ENCODE data around the gene SRSF7.
A peak's percentile ranks its signal among the peaks of the same experiment; 100 is the strongest.
"Not testable (repeated sequence)": the region's sequence is repeated elsewhere in the genome, so short reads cannot be mapped to it uniquely, and the experiment has no call there.

SRSF7 gene

GRCh38 chr2:38720613-38721241 is 30.4 kb downstream of the SRSF7 start:
- no peak for TF ChIP-seq POLR2A (IDR thresholded peaks at IDR 0.05; ENCODE audit: extremely low read depth, insufficient read length)
- TF ChIP-seq MAX (IDR thresholded peaks at IDR 0.05; ENCODE audit: low read depth, low read length), result no peak
- no peak for TF ChIP-seq MYC (IDR thresholded peaks at IDR 0.05; ENCODE audit: low read depth, low read length)
- TF ChIP-seq CTCF (IDR thresholded peaks at IDR 0.05; ENCODE audit: low read depth, low read length), result no peak
- DNase-seq (ENCODE audit: low read depth), result peak; percentile 24
- no peak overlapping the region for H3K4me3 ChIP-seq (ENCODE audit: low read depth, low read length)

GRCh38 chr2:38719706-38720105 is 31.5 kb downstream of the SRSF7 start:
- no peak for DNase-seq (ENCODE audit: low read depth)
- no peak for TF ChIP-seq POLR2A (IDR thresholded peaks at IDR 0.05; ENCODE audit: extremely low read depth, insufficient read length)
- no peak for TF ChIP-seq CTCF (IDR thresholded peaks at IDR 0.05; ENCODE audit: low read depth, low read length)
- TF ChIP-seq MYC (IDR thresholded peaks at IDR 0.05; ENCODE audit: low read depth, low read length), result no peak
- TF ChIP-seq MAX (IDR thresholded peaks at IDR 0.05; ENCODE audit: low read depth, low read length), result no peak
- H3K4me3 ChIP-seq (ENCODE audit: low read depth, low read length), result no peak overlapping the region

- H3K4me3 ChIP-seq (ENCODE audit: low read depth, low read length), result no peak overlapping the region
- no peak for DNase-seq (ENCODE audit: low read depth)
- no peak for TF ChIP-seq CTCF (IDR thresholded peaks at IDR 0.05; ENCODE audit: low read depth, low read length)
- TF ChIP-seq MYC (IDR thresholded peaks at IDR 0.05; ENCODE audit: low read depth, low read length), result no peak
- TF ChIP-seq POLR2A (IDR thresholded peaks at IDR 0.05; ENCODE audit: extremely low read depth, insufficient read length), result no peak
- no peak for TF ChIP-seq MAX (IDR thresholded peaks at IDR 0.05; ENCODE audit: low read depth, low read length)
Observed at GRCh38 chr2:38718601-38719000, 32.6 kb downstream of the SRSF7 start.

- TF ChIP-seq MYC (IDR thresholded peaks at IDR 0.05; ENCODE audit: low read depth, low read length) (no peak), MAX (IDR thresholded peaks at IDR 0.05; ENCODE audit: low read depth, low read length) (no peak), CTCF (IDR thresholded peaks at IDR 0.05; ENCODE audit: low read depth, low read length) (no peak), POLR2A (IDR thresholded peaks at IDR 0.05; ENCODE audit: extremely low read depth, insufficient read length) (no peak)
- DNase-seq (ENCODE audit: low read depth), result peak; percentile 53
- H3K4me3 ChIP-seq (ENCODE audit: low read depth, low read length), result no peak overlapping the region
Observed at GRCh38 chr2:38716185-38716584, 35.0 kb downstream of the SRSF7 start.

- H3K4me3 ChIP-seq (ENCODE audit: low read depth, low read length); DNase-seq (ENCODE audit: low read depth): not testable (repeated sequence)
Observed at GRCh38 chr2:38714941-38715340, 36.2 kb downstream of the SRSF7 start.

GRCh38 chr2:38713338-38713737 is 37.8 kb downstream of the SRSF7 start:
- DNase-seq (ENCODE audit: low read depth), result no peak
- no peak overlapping the region for H3K4me3 ChIP-seq (ENCODE audit: low read depth, low read length)
- TF ChIP-seq MYC (IDR thresholded peaks at IDR 0.05; ENCODE audit: low read depth, low read length), result no peak
- no peak for TF ChIP-seq POLR2A (IDR thresholded peaks at IDR 0.05; ENCODE audit: extremely low read depth, insufficient read length)
- no peak for TF ChIP-seq CTCF (IDR thresholded peaks at IDR 0.05; ENCODE audit: low read depth, low read length)
- no peak for TF ChIP-seq MAX (IDR thresholded peaks at IDR 0.05; ENCODE audit: low read depth, low read length)
